IMR-90 (cell line): ENCODE measurements around the gene DLX6. TPM values are rescaled to one million over a fixed set of nuclear protein-coding genes. Genes with fewer than 3 reads are reported as not detected.
"Not testable (repeated sequence)": the region's sequence is repeated elsewhere in the genome, so short reads cannot be mapped to it uniquely, and the experiment has no call there.

Experiments
- ATAC-seq: fragments of 200-7000 bp; cut with Tn5 transposase; 2 replicates; pipeline ENCODE4 v1.9.1; 2020; ENCODE audit warnings: low read depth, mild to moderate bottlenecking, moderate library complexity
- BruUV-seq: library from RNA; stranded (reverse); fragments of 400-500 nt; replicated peaks from 2 replicates; lab custom pipeline; 2021; lab: Mats Ljungman, UMichigan
- CTCF ChIA-PET: fragments of 300-600 bp; formaldehyde crosslinking; extraction: SDS; loops from one replicate; lab custom pipeline; 2021; ENCODE audit warnings: antibody characterized with exemption; lab: Yijun Ruan, JAX
- POLR2A ChIA-PET: fragments of 300-600 bp; sonication (Branson Sonifier 250); formaldehyde crosslinking; loops from one replicate; lab custom pipeline; 2022; ENCODE audit warnings: antibody characterized with exemption; ENCODE audit not compliant: unreplicated experiment; lab: Charles Lee
- DNase-seq: peaks from one replicate; pipeline ENCODE4 v3.0.0; 2013
- H2AFZ ChIP-seq: replicated peaks from 2 replicates; pipeline ENCODE3; 2013; ENCODE audit warnings: low read length, mild to moderate bottlenecking; ENCODE audit not compliant: poor library complexity
- H2AK5ac ChIP-seq: 2 replicates; pipeline ENCODE4 v1.6.1; 2013; ENCODE audit warnings: low read depth, low read length, inconsistent platforms
- H2AK9ac ChIP-seq: replicated peaks from 2 replicates; pipeline ENCODE3; 2013; ENCODE audit warnings: mild to moderate bottlenecking, low read depth, low read length, moderate library complexity; ENCODE audit not compliant: poor library complexity
- H2BK120ac ChIP-seq: 2 replicates; pipeline ENCODE4 v1.6.1; 2013; ENCODE audit warnings: low read depth, low read length, inconsistent platforms
- H2BK15ac ChIP-seq: 3 replicates; pipeline ENCODE4 v1.6.1; 2013; ENCODE audit warnings: low read depth, low read length, inconsistent platforms
- H2BK20ac ChIP-seq: 2 replicates; pipeline ENCODE4 v1.6.1; 2013; ENCODE audit warnings: low read depth, mild to moderate bottlenecking, inconsistent platforms, low read length, moderate library complexity
- H2BK5ac ChIP-seq: 2 replicates; pipeline ENCODE4 v1.6.1; 2013; ENCODE audit warnings: mild to moderate bottlenecking, low read depth, low read length, inconsistent platforms; ENCODE audit not compliant: poor library complexity, severe bottlenecking
- H3K14ac ChIP-seq: replicated peaks from 2 replicates; pipeline ENCODE4 v1.6.1; 2013; ENCODE audit warnings: low read depth, low read length, inconsistent platforms
- H3K18ac ChIP-seq: 2 replicates; pipeline ENCODE4 v1.6.1; 2013; ENCODE audit warnings: low read depth, low read length, control low read depth
- H3K23ac ChIP-seq: 2 replicates; pipeline ENCODE4 v1.6.1; 2013; ENCODE audit warnings: low read depth, low read length, inconsistent platforms
- H3K27ac ChIP-seq: 2 replicates; pipeline ENCODE4 v1.5.1; 2013; ENCODE audit warnings: mild to moderate bottlenecking, control low read depth, low read length; ENCODE audit not compliant: insufficient read depth
- H3K27me3 ChIP-seq: 2 replicates; pipeline ENCODE4 v1.6.1; 2013; ENCODE audit warnings: low read length; ENCODE audit not compliant: control insufficient read depth, insufficient read depth
- H3K36me3 ChIP-seq: 2 replicates; pipeline ENCODE4 v1.6.1; 2013; ENCODE audit warnings: low read length, mixed read lengths; ENCODE audit not compliant: control insufficient read depth, insufficient read depth
- H3K4ac ChIP-seq: 2 replicates; pipeline ENCODE4 v1.6.1; 2013; ENCODE audit warnings: low read depth, low read length, inconsistent platforms
- H3K4me1 ChIP-seq: 2 replicates; pipeline ENCODE4 v1.6.1; 2013; ENCODE audit warnings: low read length, mixed read lengths; ENCODE audit not compliant: control insufficient read depth, insufficient read depth
- H3K4me2 ChIP-seq: 2 replicates; pipeline ENCODE4 v1.6.1; 2013; ENCODE audit warnings: low read depth, mild to moderate bottlenecking, control low read depth, low read length, moderate library complexity
- H3K4me3 ChIP-seq: 2 replicates; pipeline ENCODE4 v1.5.1; 2013; ENCODE audit warnings: low read depth, mild to moderate bottlenecking, control low read depth, low read length, moderate library complexity; ENCODE audit not compliant: insufficient read depth
- H3K56ac ChIP-seq: 2 replicates; pipeline ENCODE4 v1.6.1; 2013; ENCODE audit warnings: low read length, inconsistent platforms; ENCODE audit not compliant: insufficient read depth; ENCODE audit errors: extremely low read depth
- H3K79me1 ChIP-seq, 2 experiments: 2 replicates each; pipeline ENCODE4 v1.6.1; 2013; ENCODE audit warnings: low read length in 2 of 2, inconsistent platforms in 1 of 2, low read depth in 1 of 2
- H3K9ac ChIP-seq: 2 replicates; pipeline ENCODE4 v1.6.1; 2013; ENCODE audit warnings: low read depth, low read length, control low read depth
- H3K9me1 ChIP-seq: 2 replicates; pipeline ENCODE4 v1.6.1; 2013; ENCODE audit warnings: low read length, inconsistent platforms; ENCODE audit not compliant: insufficient read depth
- H3K9me3 ChIP-seq: 2 replicates; pipeline ENCODE4 v1.6.1; 2013; ENCODE audit warnings: low read length; ENCODE audit not compliant: control insufficient read depth, insufficient read depth
- H4K20me1 ChIP-seq: 2 replicates; pipeline ENCODE4 v1.6.1; 2013; ENCODE audit warnings: low read length, inconsistent platforms; ENCODE audit not compliant: insufficient read depth
- H4K5ac ChIP-seq: 2 replicates; pipeline ENCODE4 v1.6.1; 2013; ENCODE audit warnings: mild to moderate bottlenecking, low read depth, low read length, control low read depth
- H4K8ac ChIP-seq, 2 experiments: 2 replicates each; pipeline ENCODE4 v1.6.1; 2013; ENCODE audit warnings: low read depth in 2 of 2, low read length in 2 of 2, control low read depth in 1 of 2, inconsistent platforms in 1 of 2
- H4K91ac ChIP-seq: 2 replicates; pipeline ENCODE4 v1.6.1; 2013; ENCODE audit warnings: low read depth, low read length, inconsistent platforms; ENCODE audit not compliant: insufficient read depth
- POLR2A ChIP-seq: IDR thresholded peaks from 2 replicates; pipeline ENCODE4 v1.6.1; 2012; ENCODE audit warnings: mild to moderate bottlenecking, low read depth, low read length
- RCOR1 ChIP-seq: IDR thresholded peaks from 2 replicates; pipeline ENCODE4 v1.6.1; 2012; ENCODE audit warnings: mild to moderate bottlenecking, low read length, improper control_type of control experiment; ENCODE audit not compliant: insufficient replicate concordance
- WGBS, 2 experiments: methylation state at CpG; one replicate each; pipeline versions ENCODE4 v1.1.5 to v1.1.7; 2013; ENCODE audit warnings: missing lambda C conversion rate in 2 of 2; ENCODE audit not compliant: insufficient read length in 1 of 2; ENCODE audit errors: extremely low coverage in 2 of 2; 5-methylcytosine and 5-hydroxymethylcytosine counted together
- dilution Hi-C: fragments of 300-500 bp; cut with HindIII; formaldehyde crosslinking; loops from one replicate; pipeline ENCODE4 v1.14.3; 2018; ENCODE audit warnings: low sequenced_read_pairs; ENCODE audit not compliant: unreplicated experiment
- in situ Hi-C: fragments of 300-500 bp; cut with MboI; formaldehyde crosslinking; loops from 3 replicates; pipeline ENCODE4 v1.14.3; 2019; ENCODE audit warnings: low sequenced_read_pairs, inconsistent platforms, mixed read lengths
- intact Hi-C: fragments of 100-400 bp; cut with micrococcal nuclease; formaldehyde crosslinking; loops from 2 replicates; pipeline ENCODE4 v1.10.0; 2022
- polyA plus RNA-seq, 3 experiments: library from polyadenylated mRNA; depleted of rRNA; stranded (reverse); fragments of >200 nt; gene quantifications; 2 replicates each; pipeline ENCODE4 v1.2.3, GENCODE V29; 2012; ENCODE audit warnings: low replicate concordance in 1 of 3
- total RNA-seq: library from RNA; depleted of rRNA; stranded (reverse); fragments of >200 nt; gene quantifications from 2 replicates; pipeline ENCODE4 v1.2.3, GENCODE V29; 2012

DLX6 gene
- total and polyA plus RNA-seq, 2 of the 4 experiments (the other 2 are of a cell fraction): not detected

- TF ChIP-seq RCOR1 (no peak), POLR2A (peak; percentile 36; the same call in 1 of the 2 replicates)
These were observed 22.3 kb downstream of the DLX6 start (continued) for GRCh38 chr7:97027427-97028234.

DNA sequence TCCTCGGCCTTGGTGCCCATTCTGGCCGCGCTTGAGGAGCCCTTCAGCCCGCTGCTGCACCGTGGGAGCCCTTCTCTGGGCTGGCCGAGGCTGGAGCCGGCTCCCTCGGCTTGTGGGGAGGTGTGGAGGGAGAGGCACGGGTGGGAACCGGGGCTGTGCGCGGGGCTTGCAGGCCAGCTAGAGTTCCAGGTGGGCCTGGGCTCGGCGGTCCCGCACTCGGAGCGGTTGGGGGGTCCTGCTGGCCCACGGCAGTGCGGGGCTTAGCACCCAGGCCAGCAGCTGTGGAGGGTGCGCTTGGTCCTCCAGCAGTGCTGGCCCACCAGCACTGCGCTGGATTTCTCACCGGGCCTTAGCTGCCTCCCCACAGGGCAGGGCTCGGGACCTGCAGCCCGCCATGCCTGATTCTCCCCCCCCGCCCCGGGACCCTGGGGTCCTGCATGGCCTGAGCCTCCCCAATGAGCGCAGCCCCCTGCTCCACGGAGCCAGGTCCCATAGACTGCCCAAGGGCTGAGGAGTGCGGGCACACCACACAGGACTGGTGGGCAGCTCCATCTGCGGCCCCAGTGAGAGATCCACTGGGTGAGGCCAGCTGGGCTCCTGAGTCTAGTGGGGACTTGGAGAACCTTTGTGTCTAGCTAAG, 29.0 kb downstream of the DLX6 start:
- H3K79me1 ChIP-seq, intact Hi-C loops, H3K4me2 ChIP-seq, H3K18ac ChIP-seq, H3K27me3 ChIP-seq, H2BK15ac ChIP-seq, POLR2A ChIA-PET, H2AK9ac ChIP-seq, H3K14ac ChIP-seq, ATAC-seq, H3K4ac ChIP-seq, H2AK5ac ChIP-seq, H4K20me1 ChIP-seq, H2BK20ac ChIP-seq, DNase-seq, in situ Hi-C loops, H2AFZ ChIP-seq, H3K9me3 ChIP-seq, H4K91ac ChIP-seq, H3K23ac ChIP-seq, H2BK120ac ChIP-seq, H3K36me3 ChIP-seq, CTCF ChIA-PET, H3K4me3 ChIP-seq, H3K9ac ChIP-seq, H4K8ac ChIP-seq, H3K4me1 ChIP-seq, dilution Hi-C loops, H4K5ac ChIP-seq, BruUV-seq, H3K56ac ChIP-seq, H3K9me1 ChIP-seq, H2BK5ac ChIP-seq, H3K27ac ChIP-seq: not testable (repeated sequence)
- WGBS, 2 experiments: 85% methylated on average over 4 of the region's 30 CpGs; no CpG with 5 or more reads in 1 of the 2 experiments
